ENCODE data around the gene IPCEF1.
"Not testable (repeated sequence)": the region's sequence is repeated elsewhere in the genome, so short reads cannot be mapped to it uniquely, and the experiment has no call there.

IPCEF1 gene

GRCh38 chr6:154371281-154371680 is 14.7 kb upstream of the IPCEF1 start:
- no peak for DNase-seq (ENCODE audit: low spot score)

GRCh38 chr6:154370545-154370944 is 13.9 kb upstream of the IPCEF1 start:
- peak; percentile 14 for DNase-seq (ENCODE audit: low spot score)

DNA sequence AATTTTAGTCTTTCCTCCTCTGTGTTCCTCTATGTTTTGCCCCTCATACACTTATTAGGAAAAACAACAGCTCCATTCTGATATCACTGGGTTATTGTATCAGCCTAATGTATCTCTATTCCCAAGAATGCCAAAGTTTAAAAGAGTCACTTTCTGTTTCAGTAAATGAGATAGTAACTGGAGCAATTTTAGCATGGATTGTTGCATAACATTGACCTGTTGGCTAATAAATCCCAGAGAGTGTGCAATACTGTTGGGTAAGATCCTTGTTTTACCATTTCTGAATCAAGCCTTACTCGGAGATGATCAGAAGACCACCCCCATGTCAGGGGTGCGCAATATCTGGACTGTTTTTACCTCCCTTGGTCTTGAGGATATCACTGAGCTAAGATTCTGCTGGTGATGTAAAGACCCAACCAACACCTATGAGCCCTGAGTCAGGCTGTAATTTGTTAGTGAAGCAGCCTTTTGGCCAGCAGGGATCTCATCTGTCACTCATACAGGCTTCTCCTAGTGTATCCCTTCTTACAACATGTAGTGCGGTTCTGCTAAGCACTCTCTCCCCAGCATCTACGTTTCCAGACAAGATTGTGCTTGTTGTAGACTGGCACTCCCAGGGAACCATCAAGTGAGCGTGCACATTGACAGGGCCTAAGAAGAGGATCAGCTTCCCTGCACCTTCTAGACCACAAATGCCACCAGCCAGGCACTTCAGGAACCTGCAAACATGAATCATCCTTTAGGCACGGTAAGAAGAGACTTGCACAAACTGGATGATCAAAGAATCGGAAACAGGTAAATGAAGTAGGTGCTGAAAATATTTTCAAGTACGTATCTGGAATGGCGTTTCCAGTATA is 11.5 kb upstream of the IPCEF1 start:
- DNase-seq (ENCODE audit: low spot score), result no peak

- DNase-seq (ENCODE audit: low spot score), result no peak
Measured at GRCh38 chr6:154367336-154367735, 10.7 kb upstream of the IPCEF1 start.

DNA sequence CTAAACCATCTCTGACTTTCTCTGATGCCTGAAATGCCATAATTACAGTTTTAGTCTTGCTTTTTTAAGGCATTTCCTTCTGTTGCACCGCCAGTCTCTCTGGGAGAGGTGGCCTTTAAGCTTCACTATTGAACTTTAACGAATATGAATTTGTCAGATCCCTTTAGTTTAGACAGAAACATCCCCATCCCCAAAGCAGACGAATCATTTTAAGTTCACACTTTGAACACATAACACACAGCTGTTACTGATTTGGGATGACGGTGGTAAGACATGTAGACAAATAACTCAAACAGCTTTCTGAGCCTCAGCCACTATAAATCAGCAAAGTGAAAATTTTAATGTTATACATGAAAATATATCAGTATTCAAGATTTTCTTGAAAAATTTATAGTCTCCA is 7.2 kb upstream of the IPCEF1 start:
- no peak for DNase-seq (ENCODE audit: low spot score)

GRCh38 chr6:154361476-154361875 is 4.9 kb upstream of the IPCEF1 start:
- DNase-seq (ENCODE audit: low spot score), result no peak

DNA sequence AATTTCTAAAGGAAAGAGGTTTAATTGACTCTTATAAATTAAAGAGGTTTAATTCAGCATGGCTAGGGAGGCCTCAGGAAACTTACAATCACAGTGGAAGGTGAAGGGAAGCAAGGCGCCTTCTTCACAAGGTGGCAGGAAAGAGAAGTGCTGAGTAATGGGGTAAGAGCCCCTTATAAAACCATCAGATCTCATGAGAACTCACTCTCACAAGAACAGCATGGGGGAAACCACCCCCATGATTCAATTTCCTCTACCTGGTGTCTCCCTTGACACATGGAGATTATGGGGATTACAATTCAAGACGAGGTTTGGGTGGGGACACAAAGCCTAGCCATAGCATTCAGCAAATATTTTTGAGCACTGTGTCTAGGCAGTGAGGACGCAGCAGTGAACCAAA is 3.9 kb upstream of the IPCEF1 start:
- DNase-seq (ENCODE audit: low spot score), result no peak

- no peak for DNase-seq (ENCODE audit: low spot score)
Measured at GRCh38 chr6:154359679-154360078, 3.1 kb upstream of the IPCEF1 start.

- DNase-seq (ENCODE audit: low spot score), result no peak
Measured at GRCh38 chr6:154359161-154359574, 2.6 kb upstream of the IPCEF1 start.

GRCh38 chr6:154358019-154358545 is 1.5 kb upstream of the IPCEF1 start:
- no peak for DNase-seq (ENCODE audit: low spot score)

DNA sequence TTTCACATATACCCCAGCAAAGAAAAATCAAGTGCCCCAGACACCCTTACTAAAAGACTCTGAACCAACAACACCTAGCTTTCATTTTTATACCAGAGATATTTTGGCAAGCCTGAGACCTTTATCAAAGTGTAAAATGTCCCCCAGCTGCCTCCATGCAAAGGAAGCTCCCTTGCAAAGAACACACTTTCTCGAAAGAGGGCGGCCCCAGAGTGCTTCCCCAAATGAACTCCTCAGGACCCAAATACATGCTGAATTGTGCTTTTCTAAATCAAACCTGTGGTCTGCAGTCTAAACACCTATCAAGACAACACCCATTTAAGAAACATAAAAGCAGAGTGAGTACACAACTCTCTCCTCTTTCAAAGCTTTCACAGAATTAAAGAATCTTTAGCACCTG is 490 bp downstream of the IPCEF1 start:
- DNase-seq (ENCODE audit: low spot score), result no peak

GRCh38 chr6:154354265-154354777 is 2.3 kb downstream of the IPCEF1 start:
- no peak for DNase-seq (ENCODE audit: low spot score)

DNA sequence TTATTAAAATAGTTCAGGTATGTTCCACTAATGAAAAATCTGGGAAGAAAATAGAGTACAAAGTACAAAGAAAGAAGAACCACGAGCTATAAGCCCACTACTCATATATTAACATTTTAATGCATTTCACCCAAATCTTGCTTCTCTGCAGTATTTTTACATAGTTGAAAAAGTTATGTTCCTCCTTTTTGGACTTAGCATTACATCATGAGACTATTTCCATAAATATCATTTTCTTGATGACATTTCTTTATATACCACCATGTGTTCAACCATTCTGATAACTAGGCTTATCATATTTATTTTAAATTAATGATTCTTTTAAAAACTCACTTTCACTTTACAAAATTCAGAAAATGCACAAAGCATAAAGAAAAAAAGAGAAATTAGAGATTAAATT is 3.0 kb downstream of the IPCEF1 start:
- no peak for DNase-seq (ENCODE audit: low spot score)

- DNase-seq (ENCODE audit: low spot score), result no peak
Measured at GRCh38 chr6:154352898-154353585, 3.6 kb downstream of the IPCEF1 start.

GRCh38 chr6:154350293-154350692 is 6.3 kb downstream of the IPCEF1 start:
- no peak for DNase-seq (ENCODE audit: low spot score)

GRCh38 chr6:154347981-154348380 is 8.6 kb downstream of the IPCEF1 start:
- no peak for DNase-seq (ENCODE audit: low spot score)

DNA sequence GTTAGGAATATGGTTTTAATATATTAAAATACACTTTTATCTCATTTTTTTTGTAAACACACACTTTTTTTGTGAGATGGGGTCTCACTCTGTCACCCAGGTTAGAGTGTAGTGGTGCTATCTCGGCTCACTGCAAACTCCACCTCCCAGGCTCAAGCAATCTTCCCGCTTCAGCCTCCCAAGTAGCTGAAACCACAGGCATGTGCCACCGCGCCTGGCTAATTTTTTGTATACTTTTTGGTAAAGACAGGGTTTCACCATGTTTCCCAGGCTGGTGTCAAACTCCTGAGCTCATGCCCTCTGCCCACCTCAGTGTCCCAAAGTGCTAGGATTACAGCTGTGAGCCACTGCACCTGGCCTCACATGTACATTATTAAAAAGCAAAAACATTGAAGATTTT is 10.8 kb downstream of the IPCEF1 start:
- DNase-seq (ENCODE audit: low spot score), result no peak

- DNase-seq (ENCODE audit: low spot score), result peak; percentile 79
Measured at GRCh38 chr6:154343473-154344308, 12.9 kb downstream of the IPCEF1 start.

DNA sequence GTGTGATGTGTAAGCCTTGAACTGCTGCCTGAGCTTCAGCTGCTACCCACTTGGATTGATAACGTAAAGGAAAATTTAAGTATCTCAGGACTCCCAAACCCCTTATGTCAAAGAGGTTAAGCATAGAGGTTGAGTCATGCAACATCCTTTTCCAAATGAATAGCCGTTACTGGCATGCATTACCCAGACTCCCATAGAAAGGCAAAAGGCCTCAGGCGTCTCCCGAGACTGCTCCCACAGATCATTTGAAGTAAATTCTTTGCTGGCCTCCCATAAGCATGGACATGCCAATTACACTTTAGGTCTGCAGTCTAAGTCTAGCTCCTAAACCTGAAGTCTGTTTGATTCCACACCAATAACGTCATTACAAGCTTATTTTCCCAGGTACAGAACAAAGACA is 14.7 kb downstream of the IPCEF1 start:
- DNase-seq (ENCODE audit: low spot score), result no peak

GRCh38 chr6:154341336-154341735 is 15.3 kb downstream of the IPCEF1 start:
- no peak for DNase-seq (ENCODE audit: low spot score)

- DNase-seq (ENCODE audit: low spot score), result no peak
Measured at GRCh38 chr6:154337406-154338005, 19.1 kb downstream of the IPCEF1 start.

DNA sequence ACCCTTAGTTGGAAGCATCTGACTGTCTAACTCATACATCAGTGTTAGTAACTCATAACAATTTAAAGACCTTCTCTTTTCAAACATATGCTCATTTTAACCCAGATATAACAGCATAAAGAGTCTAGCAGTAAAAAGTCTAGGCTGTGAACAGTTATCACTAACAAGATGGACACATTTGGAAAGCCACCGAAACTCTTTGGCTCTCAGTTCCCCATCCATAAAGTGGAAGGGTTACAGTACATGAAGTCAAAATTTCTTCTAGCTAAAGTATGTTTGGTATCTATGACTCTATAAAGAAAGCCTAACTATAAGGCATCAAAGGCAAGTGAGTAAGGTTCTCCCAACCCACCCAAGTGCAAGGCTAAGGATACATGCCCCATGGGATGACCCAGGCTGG is 22.5 kb downstream of the IPCEF1 start:
- DNase-seq (ENCODE audit: low spot score), result not testable (repeated sequence)
